Measurements from ENCODE around the gene PLA2G2D.

GRCh38 chr1:20124456-20125057 lies 5.2 kb upstream of the PLA2G2D start:
- TF ChIP-seq POLR2A (IDR thresholded peaks at IDR 0.05): no peak
- TF ChIP-seq CTCF (IDR thresholded peaks at IDR 0.05): no peak
- TF ChIP-seq EP300 (IDR thresholded peaks at IDR 0.05): no peak
- peak in 1 of 4 donors; percentile 29 for TF ChIP-seq POLR2AphosphoS5 (IDR thresholded peaks at IDR 0.05)
